HCT116 (cell line): Measurements from ENCODE around the gene IP6K3. TPM values are rescaled to one million over a fixed set of nuclear protein-coding genes. Genes with fewer than 3 reads are reported as not detected.

Experiments
- ATAC-seq: fragments of 200-7000 bp; cut with Tn5 transposase; 2 replicates; pipeline ENCODE4 v1.9.1; 2020; ENCODE audit warnings: mild to moderate bottlenecking, moderate library complexity
- BruUV-seq: library from RNA; stranded (reverse); fragments of 400-500 nt; replicated peaks from 2 replicates; lab custom pipeline; 2021; lab: Mats Ljungman, UMichigan
- CTCF ChIA-PET: fragments of 300-600 bp; sonication (Branson Sonifier 250); formaldehyde crosslinking; loops from one replicate; lab custom pipeline; 2021; ENCODE audit warnings: antibody characterized with exemption; lab: Charles Lee
- POLR2A ChIA-PET: fragments of 300-600, 350-600 bp; sonication (Branson Sonifier 250); formaldehyde crosslinking; loops from one replicate; lab custom pipeline; 2021; ENCODE audit warnings: antibody characterized with exemption; lab: Charles Lee
- RAD21 ChIA-PET, 2 experiments: fragments of 300-600 bp; sonication (Branson Sonifier 250); formaldehyde crosslinking; loops; one replicate each; lab custom pipeline; 2023; ENCODE audit warnings: low total read pairs in 2 of 2; ENCODE audit not compliant: uncharacterized antibody in 2 of 2, unreplicated experiment in 2 of 2, low non-redundant PET in 1 of 2; lab: Charles Lee
- DNase-seq: peaks from one replicate; pipeline ENCODE4 v3.0.0-alpha.2; 2010; ENCODE audit warnings: low read depth, low spot score
- H2AFZ ChIP-seq: fragments of 200-600 bp; shearing (Covaris generic), sonication (generic); 2 replicates; pipeline ENCODE4 v1.6.1; 2017; ENCODE audit warnings: low read depth, mixed run types, mixed read lengths, antibody characterized with exemption, low read length; ENCODE audit not compliant: poor library complexity, severe bottlenecking
- H3K27ac ChIP-seq: 2 replicates; pipeline ENCODE4 v1.5.1; 2012; ENCODE audit warnings: low read depth, low read length
- H3K27me3 ChIP-seq: fragments of 200-600 bp; sonication (generic); 2 replicates; pipeline ENCODE4 v1.6.1; 2016; ENCODE audit warnings: mixed run types, low read length, mixed read lengths; ENCODE audit not compliant: insufficient read depth
- H3K36me3 ChIP-seq, 2 experiments: fragments of 200-500 bp in 1 of 2; fragments of 200-600 bp in 1 of 2; sonication (Bioruptor generic) in 1 of 2; sonication (generic) in 1 of 2; 2 replicates each; pipeline versions ENCODE4 v1.5.1 to v1.6.1; 2014 to 2016; ENCODE audit warnings: low read length in 2 of 2, inconsistent platforms in 1 of 2, mixed read lengths in 1 of 2, mixed run types in 1 of 2; ENCODE audit not compliant: insufficient read depth in 2 of 2, control insufficient read depth in 1 of 2
- H3K4me1 ChIP-seq, 2 experiments: fragments of 200-600 bp in 1 of 2; sonication (generic) in 1 of 2; 2 replicates each; pipeline versions ENCODE4 v1.5.1 to v1.6.1; 2012 to 2017; ENCODE audit warnings: low read length in 2 of 2, inconsistent platforms in 1 of 2, mild to moderate bottlenecking in 1 of 2, mixed read lengths in 1 of 2, mixed run types in 1 of 2, moderate library complexity in 1 of 2; ENCODE audit not compliant: insufficient read depth in 2 of 2, control insufficient read depth in 1 of 2
- H3K4me2 ChIP-seq: fragments of 200-600 bp; sonication (generic); 2 replicates; pipeline ENCODE4 v1.6.1; 2017; ENCODE audit warnings: mixed run types, low read length, mixed read lengths
- H3K4me3 ChIP-seq, 2 experiments: fragments of 200-600 bp in 1 of 2; sonication (generic) in 1 of 2; replicated peaks in 1 of 2; 2 replicates each; pipeline ENCODE4 v1.5.1; 2011 to 2016; ENCODE audit warnings: low read length in 2 of 2, control low read depth in 1 of 2, low read depth in 1 of 2, mild to moderate bottlenecking in 1 of 2, mixed read lengths in 1 of 2, mixed run types in 1 of 2
- H3K79me2 ChIP-seq: fragments of 200-600 bp; sonication (generic); 2 replicates; pipeline ENCODE4 v1.6.1; 2017; ENCODE audit warnings: mild to moderate bottlenecking, mixed run types, low read length, moderate library complexity, mixed read lengths; ENCODE audit not compliant: insufficient read depth
- H3K9ac ChIP-seq: fragments of 200-600 bp; sonication (generic); 2 replicates; pipeline ENCODE4 v1.6.1; 2016; ENCODE audit warnings: low read length, mixed read lengths
- H3K9me2 ChIP-seq: fragments of 200-600 bp; sonication (generic), shearing (Covaris generic); 2 replicates; pipeline ENCODE4 v1.6.1; 2017; ENCODE audit warnings: mixed run types, mild to moderate bottlenecking, moderate library complexity; ENCODE audit not compliant: insufficient read depth
- H3K9me3 ChIP-seq, 2 experiments: fragments of 200-500 bp in 1 of 2; fragments of 200-600 bp in 1 of 2; sonication (Bioruptor generic) in 1 of 2; sonication (generic) in 1 of 2; 2 replicates each; pipeline ENCODE4 v1.6.1; 2014 to 2017; ENCODE audit warnings: low read length in 2 of 2, mixed read lengths in 2 of 2, inconsistent platforms in 1 of 2, low read depth in 1 of 2, mild to moderate bottlenecking in 1 of 2, mixed run types in 1 of 2, moderate library complexity in 1 of 2; ENCODE audit not compliant: control insufficient read depth in 1 of 2, insufficient read depth in 1 of 2
- H4K20me1 ChIP-seq: fragments of 200-600 bp; sonication (generic), shearing (Covaris generic); 2 replicates; pipeline ENCODE4 v1.6.1; 2017; ENCODE audit warnings: mixed run types, mild to moderate bottlenecking, moderate library complexity; ENCODE audit not compliant: insufficient read depth
- ATF3 ChIP-seq: IDR thresholded peaks from 2 replicates; pipeline ENCODE4 v1.6.1; 2012
- CBX3 ChIP-seq: IDR thresholded peaks from 2 replicates; pipeline ENCODE4 v1.6.1; 2012; ENCODE audit warnings: low read depth
- CEBPB ChIP-seq: IDR thresholded peaks from 2 replicates; pipeline ENCODE4 v1.6.1; 2012; ENCODE audit warnings: low read depth
- CTCF ChIP-seq, 3 experiments: fragments of 200-600 bp in 1 of 3; sonication (generic) in 1 of 3; IDR thresholded peaks in 2 of 3; conservative IDR thresholded peaks in 1 of 3; 2 replicates each; pipeline ENCODE4 v1.5.1; 2012 to 2017; ENCODE audit warnings: low read depth in 2 of 3, low read length in 2 of 3, antibody characterized with exemption in 1 of 3, borderline replicate concordance in 1 of 3, control low read depth in 1 of 3, mild to moderate bottlenecking in 1 of 3, mixed read lengths in 1 of 3, mixed run types in 1 of 3, moderate library complexity in 1 of 3; ENCODE audit not compliant: insufficient read depth in 1 of 3
- ELF1 ChIP-seq: IDR thresholded peaks from 2 replicates; pipeline ENCODE4 v1.6.1; 2012; ENCODE audit warnings: low read depth, borderline replicate concordance
- EZH2 ChIP-seq: fragments of 200-600 bp; sonication (generic); IDR thresholded peaks from 2 replicates; pipeline ENCODE4 v1.6.1; 2017; ENCODE audit warnings: antibody characterized with exemption, mixed run types
- EZH2phosphoT487 ChIP-seq: fragments of 200-600 bp; IDR thresholded peaks from 2 replicates; pipeline ENCODE4 v1.6.1; 2018; ENCODE audit warnings: antibody characterized with exemption, borderline replicate concordance
- FOSL1 ChIP-seq: IDR thresholded peaks from 2 replicates; pipeline ENCODE4 v1.6.1; 2012; ENCODE audit warnings: low read depth
- JUND ChIP-seq: IDR thresholded peaks from 2 replicates; pipeline ENCODE4 v1.6.1; 2012
- MAX ChIP-seq: IDR thresholded peaks from 2 replicates; pipeline ENCODE4 v1.6.1; 2012
- POLR2AphosphoS5 ChIP-seq: IDR thresholded peaks from 2 replicates; pipeline ENCODE4 v1.6.1; 2011; ENCODE audit warnings: mild to moderate bottlenecking, low read depth, low read length, moderate library complexity
- RAD21 ChIP-seq: IDR thresholded peaks from 2 replicates; pipeline ENCODE4 v1.6.1; 2012; ENCODE audit warnings: low read depth, mild to moderate bottlenecking
- REST ChIP-seq: IDR thresholded peaks from 2 replicates; pipeline ENCODE4 v1.6.1; 2012; ENCODE audit warnings: low read depth
- SIN3A ChIP-seq: IDR thresholded peaks from 2 replicates; pipeline ENCODE4 v1.6.1; 2012; ENCODE audit warnings: low read depth
- SP1 ChIP-seq: IDR thresholded peaks from 2 replicates; pipeline ENCODE4 v1.6.1; 2012; ENCODE audit warnings: low read depth
- TCF7L2 ChIP-seq: IDR thresholded peaks from 2 replicates; pipeline ENCODE4 v1.7.0; 2011; ENCODE audit warnings: borderline replicate concordance, inconsistent platforms; ENCODE audit not compliant: insufficient read depth, insufficient read length; ENCODE audit errors: extremely low read depth
- ZBTB33 ChIP-seq: IDR thresholded peaks from 2 replicates; pipeline ENCODE4 v1.6.1; 2011; ENCODE audit warnings: mild to moderate bottlenecking, low read length, moderate library complexity; ENCODE audit not compliant: insufficient replicate concordance; ENCODE audit errors: extremely low read depth
- ZFX ChIP-seq: fragments of 450-650 bp; IDR thresholded peaks from 2 replicates; pipeline ENCODE4 v1.6.1; 2017
- ZNF274 ChIP-seq: fragments of 200-500 bp; sonication (Bioruptor generic); IDR thresholded peaks from 2 replicates; pipeline ENCODE4 v1.6.1; 2014; ENCODE audit warnings: mild to moderate bottlenecking, low read depth, low read length, inconsistent platforms
- intact Hi-C: fragments of 100-400 bp; cut with micrococcal nuclease; formaldehyde crosslinking; loops from 2 replicates; pipeline ENCODE4 v1.10.0; 2022
- total RNA-seq: library from RNA; stranded (reverse); gene quantifications from one replicate; pipeline ENCODE4 v1.2.1, GENCODE V29; 2021; ENCODE audit not compliant: unreplicated experiment

The IP6K3 gene
- total RNA-seq, 1 experiment from 2014 or later, result not detected

GRCh38 chr6:33756211-33756954, 9.7 kb upstream of the IP6K3 start:
- no peaks in the 10 kb centered on the region for H4K20me1 ChIP-seq
- BruUV-seq, result no TSS peak
- H3K4me2 ChIP-seq, result no peak overlapping the region
- no peaks in the 10 kb centered on the region for H3K9me3 ChIP-seq
- peaks cover 13 to 23% of the 10 kb centered on the region in 2 experiments; a peak in 3 of 4 replicates for H3K4me1 ChIP-seq
- ChIA-PET POLR2A (no interaction called here), RAD21 (no interaction called here), CTCF (no interaction called here)
- H3K9ac ChIP-seq, result no peak overlapping the region
- H3K27me3 ChIP-seq, result no peaks in the 10 kb centered on the region
- DNase-seq, result no peak
- H2AFZ ChIP-seq, result no peak overlapping the region
- ATAC-seq, result no peak
- TF ChIP-seq CEBPB, result no peak
- no peak for TF ChIP-seq ZBTB33
- TF ChIP-seq MAX, result no peak
- TF ChIP-seq EZH2, result no peak
- no peak for TF ChIP-seq RAD21
- TF ChIP-seq EZH2phosphoT487, result no peak
- TF ChIP-seq CBX3, result no peak
- no peak for TF ChIP-seq CTCF (IDR thresholded peaks at IDR 0.05 in 2 of 3, conservative IDR thresholded peaks at IDR 0.05 in 1 of 3; ENCODE audit: borderline replicate concordance in 1 of 3, insufficient read depth in 1 of 3, low read depth in 2 of 3, low read length in 2 of 3)
- TF ChIP-seq POLR2AphosphoS5, result no peak
- no peak for TF ChIP-seq REST
- no peak for TF ChIP-seq JUND
- no peak for TF ChIP-seq ELF1
- TF ChIP-seq ZNF274, result no peak
- no peak for TF ChIP-seq FOSL1
- TF ChIP-seq SIN3A, result no peak
- TF ChIP-seq TCF7L2, result no peak
- no peak for TF ChIP-seq ZFX
- TF ChIP-seq SP1, result no peak
- no peak for TF ChIP-seq ATF3
- intact Hi-C loops, result no loop called here
- no peak overlapping the region for H3K27ac ChIP-seq
- no peaks in the 10 kb centered on the region for H3K79me2 ChIP-seq
- no peak overlapping the region for H3K4me3 ChIP-seq
- H3K36me3 ChIP-seq, result no peaks in the 10 kb centered on the region
- H3K9me2 ChIP-seq, result no peaks in the 10 kb centered on the region
